GM21360 (cell line): ENCODE results near the gene NEK6.
"Not testable (repeated sequence)": the region's sequence is repeated elsewhere in the genome, so short reads cannot be mapped to it uniquely, and the experiment has no call there.

Experiments used
- ATAC-seq: cut with Tn5 transposase; IDR thresholded peaks from one replicate; pipeline ENCODE4 v1.9.1; 2021; ENCODE audit warnings: mild to moderate bottlenecking, moderate library complexity; ENCODE audit not compliant: unreplicated experiment

The NEK6 gene

GRCh38 chr9:124225945-124226344 is 31.8 kb upstream of the NEK6 start:
- no peak for ATAC-seq

DNA sequence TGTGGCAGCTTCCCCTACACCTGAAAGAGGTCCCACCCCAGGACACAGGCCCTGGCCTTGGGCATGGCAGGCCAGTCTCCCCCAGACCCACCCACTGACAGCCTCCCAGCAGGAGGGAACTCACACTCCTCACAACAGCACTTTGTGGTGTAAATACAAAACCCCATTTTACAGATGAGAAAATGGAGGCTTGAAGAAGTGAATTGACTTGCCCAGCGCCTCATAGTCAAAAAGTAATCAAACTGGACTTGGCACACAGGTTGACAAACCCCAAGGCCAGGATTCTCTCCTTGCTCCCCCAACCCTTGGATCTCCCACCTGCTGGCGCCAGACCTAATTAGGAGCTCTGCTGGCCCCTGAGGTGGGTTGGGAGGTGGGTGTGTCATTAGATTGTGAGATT is 29.2 kb upstream of the NEK6 start:
- no peak for ATAC-seq

DNA sequence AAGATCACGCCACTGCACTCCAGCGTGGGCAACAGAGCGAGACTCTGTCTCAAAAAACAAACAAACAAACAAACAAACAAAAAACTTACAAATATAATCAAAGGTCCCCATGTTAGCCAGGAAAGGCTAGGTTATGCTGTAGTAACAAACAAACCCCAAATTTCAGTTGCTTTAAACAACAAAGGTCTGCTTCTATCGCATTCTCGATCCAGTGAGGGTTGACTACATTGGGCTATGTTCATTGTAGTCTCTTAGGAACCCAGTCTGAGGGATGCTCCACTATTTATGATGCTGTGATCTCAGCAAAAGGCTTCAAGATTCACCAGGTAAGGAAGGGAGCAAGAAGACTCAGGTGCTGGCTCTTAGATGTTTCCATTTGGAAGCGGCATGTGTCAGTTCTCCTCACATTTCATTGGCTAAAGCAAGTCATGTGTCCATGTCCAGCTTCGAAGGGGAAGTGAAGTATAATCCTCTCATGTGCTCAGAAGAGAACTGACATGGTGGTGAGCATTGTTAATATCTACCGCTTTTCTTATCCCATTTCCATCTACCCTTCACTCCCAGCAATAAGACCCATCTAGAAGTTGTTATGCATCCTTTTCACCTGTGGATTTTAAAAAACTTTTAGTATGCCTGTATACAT is 26.5 kb upstream of the NEK6 start:
- no peak for ATAC-seq

GRCh38 chr9:124238546-124239140 is 19.1 kb upstream of the NEK6 start:
- no peak for ATAC-seq

- ATAC-seq, result peak; percentile 73
Measured at GRCh38 chr9:124239249-124240073, 18.3 kb upstream of the NEK6 start.

- ATAC-seq, result no peak
Measured at GRCh38 chr9:124242331-124243194, 15.2 kb upstream of the NEK6 start.

DNA sequence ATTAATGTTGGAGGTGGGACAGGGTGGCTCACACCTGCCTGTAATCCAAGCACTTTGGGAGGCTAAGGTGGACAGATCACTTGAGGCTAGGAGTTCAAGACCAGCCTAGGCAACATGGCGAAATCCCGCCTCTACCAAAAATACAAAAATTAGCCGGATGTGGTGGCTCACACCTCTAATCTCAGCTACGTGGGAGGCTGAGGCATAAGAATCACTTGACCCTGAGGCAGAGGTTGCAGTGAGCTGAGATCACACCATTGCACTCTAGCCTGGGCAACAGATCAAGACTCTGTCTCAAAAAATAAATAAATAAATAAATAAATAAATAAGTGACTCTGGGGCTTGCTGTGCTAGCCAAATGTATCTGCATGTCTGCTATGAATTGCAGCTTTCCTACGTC is 10.4 kb upstream of the NEK6 start:
- ATAC-seq, result not testable (repeated sequence)

DNA sequence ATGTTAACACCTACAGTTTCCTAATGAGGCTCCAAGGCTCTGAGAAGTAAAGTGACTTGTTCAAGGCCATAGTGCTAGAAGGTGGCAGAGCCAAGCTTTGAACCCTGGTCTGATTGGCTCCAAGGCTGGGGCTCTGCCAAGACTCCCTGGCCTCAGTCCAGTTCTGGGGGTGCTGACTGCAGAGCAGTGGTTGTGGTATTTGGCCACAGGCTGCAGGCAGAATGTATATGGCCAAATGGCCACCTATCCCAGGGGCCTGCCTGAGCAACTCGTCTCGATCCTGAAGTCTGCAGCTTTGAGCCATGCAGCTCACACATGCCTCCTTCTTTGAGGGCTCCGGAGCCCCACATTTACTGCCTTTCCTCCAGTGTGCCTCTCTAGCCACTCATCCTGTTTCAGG is 9.7 kb upstream of the NEK6 start:
- ATAC-seq, result no peak

DNA sequence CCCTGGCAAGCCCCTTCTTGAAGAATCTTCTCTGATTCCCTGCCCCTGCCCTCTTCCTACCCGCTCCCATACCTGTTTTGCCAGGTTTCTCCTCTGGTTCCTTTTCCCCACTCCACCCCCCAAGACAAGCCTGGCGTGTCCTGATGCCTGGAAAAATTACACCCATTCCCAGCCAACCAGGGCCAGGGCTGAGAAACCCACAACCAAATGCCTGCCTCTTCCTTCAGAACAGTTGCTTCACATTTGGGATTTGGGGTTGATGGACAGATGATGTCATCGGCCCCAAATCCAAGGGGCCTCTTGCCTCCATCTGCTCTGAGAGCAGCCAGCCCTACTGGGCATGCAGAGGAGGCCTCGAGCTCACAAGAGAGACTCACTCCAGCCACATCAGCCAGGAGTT is 8.8 kb upstream of the NEK6 start:
- no peak for ATAC-seq

GRCh38 chr9:124251204-124251603 is 6.5 kb upstream of the NEK6 start:
- ATAC-seq, result no peak

DNA sequence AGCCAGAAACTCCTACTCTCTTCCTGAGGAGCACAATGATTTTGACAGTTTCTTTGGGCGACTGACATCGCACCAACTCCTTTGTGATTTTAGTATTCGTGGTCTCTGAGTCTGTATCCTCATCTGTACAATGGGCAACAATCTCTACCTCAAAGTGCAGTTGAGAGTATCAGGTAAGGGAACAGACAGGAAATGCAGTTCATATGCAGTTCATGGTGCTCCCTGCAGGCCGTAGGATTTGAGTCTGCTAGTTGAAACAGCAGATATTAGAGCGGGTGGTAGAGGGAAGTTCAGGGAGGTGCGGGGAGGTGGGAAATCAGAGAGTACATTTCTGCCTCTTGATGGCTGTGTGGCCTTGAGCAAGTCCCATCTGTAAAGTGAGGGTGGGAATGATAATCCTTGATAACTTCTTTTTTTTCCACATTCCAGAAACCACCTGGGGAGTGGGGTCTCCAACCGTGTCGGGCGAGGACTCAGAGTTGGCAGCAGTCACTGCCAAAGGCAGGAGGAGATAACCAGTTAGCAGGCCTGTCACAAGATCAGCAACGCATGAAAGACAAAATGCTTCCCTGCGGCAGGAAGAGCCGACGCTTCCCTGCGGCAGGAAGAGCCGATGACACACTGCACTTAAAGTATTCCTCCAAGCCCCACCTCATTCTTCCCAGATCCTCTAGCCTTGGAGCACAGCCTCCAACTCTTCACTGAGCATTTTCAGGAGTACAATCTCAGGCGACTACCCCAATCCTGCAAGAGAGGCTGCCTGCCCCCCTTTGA is 6.0 kb upstream of the NEK6 start:
- no peak for ATAC-seq

DNA sequence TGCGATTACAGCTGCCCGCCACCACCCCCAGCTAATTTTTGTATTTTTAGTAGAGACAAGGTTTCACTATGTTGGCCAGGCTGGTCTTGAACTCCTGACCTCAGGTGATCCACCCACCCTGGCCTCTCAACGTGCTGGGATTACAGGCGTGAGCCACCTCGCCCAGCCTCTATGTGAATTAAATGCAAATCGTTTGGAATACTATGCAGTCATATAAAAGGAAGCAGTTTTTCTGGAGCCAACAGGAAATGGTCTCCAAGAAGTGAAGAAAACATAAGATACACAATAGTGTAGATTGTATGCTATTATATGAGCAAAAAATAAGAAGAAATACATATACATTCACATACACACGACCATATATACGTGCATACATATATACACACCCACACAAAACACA is 4.9 kb upstream of the NEK6 start:
- ATAC-seq, result not testable (repeated sequence)

DNA sequence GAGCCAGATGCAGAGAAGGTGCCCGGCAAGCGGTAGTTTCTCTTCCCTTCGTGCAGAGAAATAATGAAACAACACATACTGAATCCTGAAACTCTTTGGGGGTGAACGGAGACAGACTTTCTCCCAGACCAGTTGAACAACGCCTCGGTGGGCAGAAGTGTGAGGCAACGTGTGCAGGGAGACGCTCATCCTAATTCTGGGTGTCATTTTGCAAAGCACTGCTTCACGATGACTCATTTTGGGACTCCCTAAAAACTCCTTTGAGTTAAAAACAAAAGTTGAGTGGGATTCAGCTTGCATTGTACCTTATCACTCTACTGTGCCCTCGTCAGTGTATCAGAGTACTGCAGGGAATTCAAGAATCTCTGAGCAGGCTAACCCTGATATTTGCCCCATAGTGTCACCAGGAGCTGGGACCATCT is 3.5 kb upstream of the NEK6 start:
- peak; percentile 59 for ATAC-seq

- no peak for ATAC-seq
Measured at GRCh38 chr9:124255222-124255621, 2.5 kb upstream of the NEK6 start.

- ATAC-seq, result no peak
Measured at GRCh38 chr9:124256517-124257069, 1.2 kb upstream of the NEK6 start.

DNA sequence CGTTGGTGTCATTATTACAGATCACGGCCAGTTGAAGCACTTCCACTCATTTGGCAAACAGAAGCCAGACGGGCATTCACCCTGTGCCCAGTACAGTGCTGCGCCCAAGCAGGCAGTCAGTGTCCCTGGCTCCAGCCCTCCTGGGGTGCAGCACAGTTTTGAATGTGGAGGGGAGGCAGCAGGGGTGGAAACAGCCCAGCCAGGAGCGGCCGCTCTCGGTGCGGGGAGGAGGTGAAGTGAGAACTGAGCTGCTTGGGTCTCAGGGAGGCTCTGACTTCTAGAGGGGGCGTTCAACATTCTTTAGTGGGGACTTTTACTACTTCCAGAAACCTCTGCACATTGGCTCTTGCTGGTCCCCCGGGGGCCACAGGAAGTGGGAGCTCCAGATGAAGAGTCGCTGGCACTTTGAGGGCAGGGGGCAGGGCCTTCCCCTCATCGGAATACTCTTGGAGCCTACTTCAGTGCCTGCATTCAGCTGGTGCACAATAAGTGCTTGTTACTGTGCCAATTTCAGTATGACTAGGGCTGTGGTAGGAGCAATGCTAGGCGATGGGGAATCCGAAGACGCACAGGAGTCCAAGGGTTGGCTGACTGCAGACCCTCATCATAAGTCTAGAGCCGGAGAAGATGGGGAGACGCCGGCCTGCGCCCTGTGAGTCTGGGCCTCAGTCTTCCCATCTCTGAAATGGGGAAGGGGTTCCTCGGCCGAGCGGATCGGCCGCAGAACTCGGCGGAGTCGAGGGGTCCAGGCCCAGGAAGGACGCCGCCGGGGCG is 492 bp upstream of the NEK6 start:
- ATAC-seq, result no peak

DNA sequence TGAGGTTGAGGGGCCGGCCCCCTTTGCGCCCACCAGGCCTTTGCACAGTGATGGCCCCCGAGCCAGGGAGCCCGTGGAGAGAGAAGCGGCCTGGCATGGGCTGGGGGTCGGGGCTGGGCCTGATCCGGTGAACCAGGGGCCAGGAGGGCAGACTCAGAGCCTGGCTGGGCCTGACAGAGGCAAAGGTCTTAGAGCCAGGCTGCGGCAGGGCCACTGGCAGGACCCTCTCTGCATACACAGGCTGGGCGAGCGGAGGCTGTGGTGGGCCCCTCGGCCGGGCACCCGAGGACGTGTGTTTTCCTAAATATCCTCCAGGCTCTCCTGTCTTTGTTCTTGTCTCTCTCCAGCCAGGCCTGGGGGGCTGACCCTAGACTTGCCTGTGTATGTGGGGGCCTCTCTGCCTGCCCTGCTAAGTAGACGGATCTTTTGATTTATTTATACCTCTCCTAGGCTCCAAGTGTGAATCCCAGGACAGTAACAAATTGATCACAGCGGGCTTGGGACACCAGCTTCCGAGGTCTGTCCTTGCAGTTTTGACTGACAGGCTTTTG is 933 bp downstream of the NEK6 start:
- no peak for ATAC-seq

- no peak for ATAC-seq
Measured at GRCh38 chr9:124259158-124259808, 1.5 kb downstream of the NEK6 start.
